Progenitor cell of endocrine pancreas (in vitro differentiated cells): Measurements from ENCODE around the gene PTPRM. TPM values are rescaled to one million over a fixed set of nuclear protein-coding genes. Genes with fewer than 3 reads are reported as not detected.

Experiments used
- DNase-seq: peaks from one replicate; pipeline ENCODE4 v3.0.0; 2021; ENCODE audit warnings: low spot score; ENCODE audit not compliant: unreplicated experiment
- H3K27ac Mint-ChIP-seq: 2 replicates; pipeline ENCODE4 v1.8.0; 2021; ENCODE audit warnings: mild to moderate bottlenecking, moderate library complexity, mixed read lengths
- H3K27me3 Mint-ChIP-seq: 2 replicates; pipeline ENCODE4 v1.8.0; 2021; ENCODE audit warnings: mixed read lengths
- H3K36me3 Mint-ChIP-seq: 2 replicates; pipeline ENCODE4 v1.8.0; 2022; ENCODE audit warnings: mixed read lengths; ENCODE audit not compliant: insufficient read depth
- H3K4me1 Mint-ChIP-seq: 2 replicates; pipeline ENCODE4 v1.8.0; 2021; ENCODE audit warnings: low read depth, mixed read lengths
- H3K4me3 Mint-ChIP-seq: 2 replicates; pipeline ENCODE4 v1.8.0; 2021; ENCODE audit warnings: low read depth, mild to moderate bottlenecking, moderate library complexity, mixed read lengths
- H3K9me3 Mint-ChIP-seq: 2 replicates; pipeline ENCODE4 v1.8.0; 2021; ENCODE audit warnings: low read depth, mixed read lengths
- CTCF ChIP-seq: fragments of 200-600 bp; sonication (generic); IDR thresholded peaks from one replicate; pipeline ENCODE4 v1.5.0; 2021; ENCODE audit warnings: antibody characterized with exemption, mild to moderate bottlenecking; ENCODE audit not compliant: unreplicated experiment
- total RNA-seq: library from RNA; stranded (reverse); gene quantifications from 2 replicates; pipeline ENCODE4 v1.2.1, GENCODE V29; 2021

The PTPRM gene
- total RNA-seq, 1 donor from 2014 or later, result 23.2 TPM

GRCh38 chr18:8221452-8221851, 654.3 kb downstream of the PTPRM start:
- Mint-ChIP-seq H3K27me3 (no peaks in the 10 kb centered on the region), H3K4me3 (no peak overlapping the region), H3K27ac (no peak overlapping the region), H3K36me3 (no peaks in the 10 kb centered on the region), H3K9me3 (peaks cover 6% of the 10 kb centered on the region), H3K4me1 (peaks cover 38% of the 10 kb centered on the region)
- DNase-seq, result no peak
- TF ChIP-seq CTCF, result no peak

- no peak for TF ChIP-seq CTCF
- H3K4me3 Mint-ChIP-seq, result no peak overlapping the region
- H3K27me3 Mint-ChIP-seq, result no peaks in the 10 kb centered on the region
- H3K27ac Mint-ChIP-seq, result no peak overlapping the region
- H3K36me3 Mint-ChIP-seq, result no peaks in the 10 kb centered on the region
- DNase-seq, result no peak
- H3K4me1 Mint-ChIP-seq, result peaks cover 23% of the 10 kb centered on the region
- H3K9me3 Mint-ChIP-seq, result peaks cover 6% of the 10 kb centered on the region
These were observed 657.5 kb downstream of the PTPRM start for GRCh38 chr18:8224576-8224975.

GRCh38 chr18:8229040-8229439, 661.9 kb downstream of the PTPRM start:
- H3K4me3 Mint-ChIP-seq, result no peak overlapping the region
- H3K27ac Mint-ChIP-seq, result no peak overlapping the region
- peaks cover 10% of the 10 kb centered on the region for H3K9me3 Mint-ChIP-seq
- no peaks in the 10 kb centered on the region for H3K4me1 Mint-ChIP-seq
- TF ChIP-seq CTCF, result no peak
- DNase-seq, result no peak
- no peaks in the 10 kb centered on the region for H3K36me3 Mint-ChIP-seq
- H3K27me3 Mint-ChIP-seq, result no peaks in the 10 kb centered on the region

DNA sequence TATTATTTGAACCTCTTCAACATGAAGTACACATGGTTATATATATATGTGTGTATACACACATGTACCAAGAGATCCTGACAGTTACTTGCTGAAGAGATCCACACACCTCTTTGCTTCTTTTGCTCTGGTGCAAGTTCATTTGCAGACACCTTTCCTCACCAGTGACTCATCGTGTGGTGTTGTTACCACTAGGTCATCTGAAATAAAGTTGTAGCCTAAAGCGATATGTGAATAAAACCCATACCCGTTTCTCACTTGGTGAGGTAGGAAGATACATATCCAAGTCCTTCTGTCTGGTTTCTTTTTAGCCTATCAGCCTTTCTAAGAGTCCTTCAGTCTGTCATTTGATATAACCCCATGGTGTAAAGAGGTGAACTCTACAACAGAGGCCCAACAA, 662.7 kb downstream of the PTPRM start:
- peaks cover 6% of the 10 kb centered on the region for H3K36me3 Mint-ChIP-seq
- no peak for TF ChIP-seq CTCF
- no peak for DNase-seq
- H3K27me3 Mint-ChIP-seq, result no peaks in the 10 kb centered on the region
- H3K4me1 Mint-ChIP-seq, result no peaks in the 10 kb centered on the region
- peaks cover 17% of the 10 kb centered on the region for H3K9me3 Mint-ChIP-seq
- no peak overlapping the region for H3K27ac Mint-ChIP-seq
- no peak overlapping the region for H3K4me3 Mint-ChIP-seq

GRCh38 chr18:8231316-8231715, 664.2 kb downstream of the PTPRM start:
- no peak for TF ChIP-seq CTCF
- DNase-seq, result no peak
- Mint-ChIP-seq H3K4me1 (no peaks in the 10 kb centered on the region), H3K36me3 (peaks cover 8% of the 10 kb centered on the region), H3K27me3 (no peaks in the 10 kb centered on the region), H3K4me3 (no peak overlapping the region), H3K27ac (no peak overlapping the region), H3K9me3 (peaks cover 20% of the 10 kb centered on the region)

DNA sequence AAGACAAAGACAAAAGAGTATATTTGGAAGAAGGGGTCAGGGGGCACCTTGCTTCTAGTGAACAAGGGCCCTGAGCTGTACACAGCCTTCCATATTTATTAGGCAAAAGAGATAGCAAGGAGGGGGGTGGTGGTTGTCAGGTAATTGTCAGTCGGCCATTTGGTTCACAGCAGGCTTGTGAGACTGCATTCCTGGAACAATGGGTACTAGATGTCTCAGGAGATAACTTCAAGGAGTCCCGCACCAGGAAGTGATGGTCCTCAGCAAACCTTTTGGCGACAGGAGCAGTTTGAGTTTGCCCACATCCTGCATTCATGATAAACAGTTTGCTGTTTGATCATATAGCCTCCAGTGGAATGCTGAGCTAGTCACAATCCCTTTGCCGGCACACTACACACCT, 665.7 kb downstream of the PTPRM start:
- peaks cover 8% of the 10 kb centered on the region for H3K36me3 Mint-ChIP-seq
- H3K27me3 Mint-ChIP-seq, result no peaks in the 10 kb centered on the region
- no peak for DNase-seq
- H3K27ac Mint-ChIP-seq, result no peak overlapping the region
- H3K4me3 Mint-ChIP-seq, result no peak overlapping the region
- peaks cover 20% of the 10 kb centered on the region for H3K9me3 Mint-ChIP-seq
- no peak for TF ChIP-seq CTCF
- H3K4me1 Mint-ChIP-seq, result no peaks in the 10 kb centered on the region
